ENCODE results near the gene RHBDL1.

RHBDL1 gene

GRCh38 chr16:662095-662494 is 13.4 kb upstream of the RHBDL1 start:
- TF ChIP-seq ZFHX2 (tag by site-specific recombination; conservative IDR thresholded peaks at IDR 0.05) (0 out of 2 replicates have a peak, but pooled peaks have one; percentile 15), EGR2 (tag by site-specific recombination; IDR thresholded peaks at IDR 0.05; ENCODE audit: low read depth) (peak; percentile 22; the same call in 1 of the 2 replicates), INSM2 (tag by site-specific recombination; IDR thresholded peaks at IDR 0.05) (no peak)
- CTCF ChIA-PET, result interaction anchor here (0.5 to 0.9 kb wide), 4 partner anchors 13 to 758 kb away, joined by 3 to 4 read pairs (median 4); partner anchors contain the start of gene WDR90
- H3K27ac ChIP-seq (ENCODE audit: extremely low read depth, low read depth, low read length), result no peak overlapping the region
- no peak overlapping the region for H3K4me3 ChIP-seq (ENCODE audit: low read depth, low read length)
- no peaks in the 10 kb centered on the region for H3K9me3 ChIP-seq (ENCODE audit: control insufficient read depth, insufficient read depth, low read depth, low read length)
- H3K4me1 ChIP-seq (ENCODE audit: control insufficient read depth, insufficient read depth, low read length), result peaks cover 3% of the 10 kb centered on the region; the same call in 1 of the 2 replicates
- POLR2A ChIA-PET, result interaction anchor here (1.2 kb wide), 1 partner anchor 14 kb away, joined by 4 read pairs; the partner anchor contains the start of gene RHBDL1
- peaks cover 0 to 56% of the 10 kb centered on the region in 2 experiments; a peak in 2 of 3 replicates for H3K36me3 ChIP-seq (ENCODE audit: control insufficient read depth in 2 of 2, insufficient read depth in 1 of 2, low read length in 2 of 2)

- TF ChIP-seq, protein P1, sequence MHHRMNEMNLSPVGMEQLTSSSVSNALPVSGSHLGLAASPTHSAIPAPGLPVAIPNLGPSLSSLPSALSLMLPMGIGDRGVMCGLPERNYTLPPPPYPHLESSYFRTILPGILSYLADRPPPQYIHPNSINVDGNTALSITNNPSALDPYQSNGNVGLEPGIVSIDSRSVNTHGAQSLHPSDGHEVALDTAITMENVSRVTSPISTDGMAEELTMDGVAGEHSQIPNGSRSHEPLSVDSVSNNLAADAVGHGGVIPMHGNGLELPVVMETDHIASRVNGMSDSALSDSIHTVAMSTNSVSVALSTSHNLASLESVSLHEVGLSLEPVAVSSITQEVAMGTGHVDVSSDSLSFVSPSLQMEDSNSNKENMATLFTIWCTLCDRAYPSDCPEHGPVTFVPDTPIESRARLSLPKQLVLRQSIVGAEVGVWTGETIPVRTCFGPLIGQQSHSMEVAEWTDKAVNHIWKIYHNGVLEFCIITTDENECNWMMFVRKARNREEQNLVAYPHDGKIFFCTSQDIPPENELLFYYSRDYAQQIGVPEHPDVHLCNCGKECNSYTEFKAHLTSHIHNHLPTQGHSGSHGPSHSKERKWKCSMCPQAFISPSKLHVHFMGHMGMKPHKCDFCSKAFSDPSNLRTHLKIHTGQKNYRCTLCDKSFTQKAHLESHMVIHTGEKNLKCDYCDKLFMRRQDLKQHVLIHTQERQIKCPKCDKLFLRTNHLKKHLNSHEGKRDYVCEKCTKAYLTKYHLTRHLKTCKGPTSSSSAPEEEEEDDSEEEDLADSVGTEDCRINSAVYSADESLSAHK (tag by site-specific recombination; IDR thresholded peaks at IDR 0.05), result no peak
- no peak for TF ChIP-seq ZNF561 (tag by site-specific recombination; IDR thresholded peaks at IDR 0.05; ENCODE audit: borderline replicate concordance)
- TF ChIP-seq, protein P2, sequence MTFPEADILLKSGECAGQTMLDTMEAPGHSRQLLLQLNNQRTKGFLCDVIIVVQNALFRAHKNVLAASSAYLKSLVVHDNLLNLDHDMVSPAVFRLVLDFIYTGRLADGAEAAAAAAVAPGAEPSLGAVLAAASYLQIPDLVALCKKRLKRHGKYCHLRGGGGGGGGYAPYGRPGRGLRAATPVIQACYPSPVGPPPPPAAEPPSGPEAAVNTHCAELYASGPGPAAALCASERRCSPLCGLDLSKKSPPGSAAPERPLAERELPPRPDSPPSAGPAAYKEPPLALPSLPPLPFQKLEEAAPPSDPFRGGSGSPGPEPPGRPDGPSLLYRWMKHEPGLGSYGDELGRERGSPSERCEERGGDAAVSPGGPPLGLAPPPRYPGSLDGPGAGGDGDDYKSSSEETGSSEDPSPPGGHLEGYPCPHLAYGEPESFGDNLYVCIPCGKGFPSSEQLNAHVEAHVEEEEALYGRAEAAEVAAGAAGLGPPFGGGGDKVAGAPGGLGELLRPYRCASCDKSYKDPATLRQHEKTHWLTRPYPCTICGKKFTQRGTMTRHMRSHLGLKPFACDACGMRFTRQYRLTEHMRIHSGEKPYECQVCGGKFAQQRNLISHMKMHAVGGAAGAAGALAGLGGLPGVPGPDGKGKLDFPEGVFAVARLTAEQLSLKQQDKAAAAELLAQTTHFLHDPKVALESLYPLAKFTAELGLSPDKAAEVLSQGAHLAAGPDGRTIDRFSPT (tag by site-specific recombination; IDR thresholded peaks at IDR 0.05), result peak; percentile 71; the same call in 1 of the 2 replicates
- Histone ChIP-seq H3K4me3 (ENCODE audit: low read depth, low read length) (no peak overlapping the region), H3K4me1 (ENCODE audit: control insufficient read depth, insufficient read depth, low read length) (peaks cover 3% of the 10 kb centered on the region; the same call in 1 of the 2 replicates), H3K9me3 (ENCODE audit: control insufficient read depth, insufficient read depth, low read depth, low read length) (no peaks in the 10 kb centered on the region), H3K27ac (ENCODE audit: extremely low read depth, low read depth, low read length) (no peak overlapping the region), H3K36me3 (ENCODE audit: control insufficient read depth in 2 of 2, insufficient read depth in 1 of 2, low read length in 2 of 2) (peaks cover 0 to 51% of the 10 kb centered on the region in 2 experiments; a peak in 2 of 3 replicates)
- CTCF ChIA-PET, result interaction anchor here (0.7 to 0.9 kb wide), 2 partner anchors 44 to 271 kb away, joined by 3 to 4 read pairs; no protein-coding TSS in a partner anchor
- POLR2A ChIA-PET, result interaction anchor here (1.2 kb wide), 1 partner anchor 13 kb away, joined by 4 read pairs; the partner anchor contains the start of gene RHBDL1
These were observed 12.9 kb upstream of the RHBDL1 start for GRCh38 chr16:662597-662996.

GRCh38 chr16:666572-666971 is 8.9 kb upstream of the RHBDL1 start:
- CTCF ChIA-PET, result interaction anchor here (0.8 to 1.1 kb wide), 2 partner anchors 10 kb away, joined by 4 to 6 read pairs; no protein-coding TSS in a partner anchor
- Histone ChIP-seq H3K27ac (ENCODE audit: extremely low read depth, low read depth, low read length) (no peak overlapping the region), H3K4me3 (ENCODE audit: low read depth, low read length) (no peak overlapping the region), H3K4me1 (ENCODE audit: control insufficient read depth, insufficient read depth, low read length) (no peaks in the 10 kb centered on the region), H3K9me3 (ENCODE audit: control insufficient read depth, insufficient read depth, low read depth, low read length) (no peaks in the 10 kb centered on the region), H3K36me3 (ENCODE audit: control insufficient read depth in 2 of 2, insufficient read depth in 1 of 2, low read length in 2 of 2) (peaks cover 0 to 60% of the 10 kb centered on the region in 2 experiments; a peak in 2 of 3 replicates)
- TF ChIP-seq ZSCAN23 (tag by site-specific recombination; IDR thresholded peaks at IDR 0.05) (no peak), ZBTB1 (tag by site-specific recombination; IDR thresholded peaks at IDR 0.05) (no peak), ZNF404 (tag by site-specific recombination; IDR thresholded peaks at IDR 0.05) (no peak), ZNF560 (tag by site-specific recombination; IDR thresholded peaks at IDR 0.05; ENCODE audit: borderline replicate concordance) (no peak), MEIS1 (CRISPR knock-in tag; IDR thresholded peaks at IDR 0.05; ENCODE audit: borderline replicate concordance) (no peak), ZNF335 (tag by site-specific recombination; conservative IDR thresholded peaks at IDR 0.05) (no peak), ZNF155 (tag by site-specific recombination; IDR thresholded peaks at IDR 0.05) (no peak), ZNF521 (tag by site-specific recombination; IDR thresholded peaks at IDR 0.05) (no peak), ZNF514 (tag by site-specific recombination; IDR thresholded peaks at IDR 0.05) (no peak), ZNF529 (tag by site-specific recombination; IDR thresholded peaks at IDR 0.05; ENCODE audit: insufficient replicate concordance) (no peak), ZNF114 (tag by site-specific recombination; IDR thresholded peaks at IDR 0.05) (no peak), PRDM1 (tag by site-specific recombination; IDR thresholded peaks at IDR 0.05) (no peak), ZNF544 (tag by site-specific recombination; IDR thresholded peaks at IDR 0.05) (no peak)
- TF ChIP-seq, protein P3, sequence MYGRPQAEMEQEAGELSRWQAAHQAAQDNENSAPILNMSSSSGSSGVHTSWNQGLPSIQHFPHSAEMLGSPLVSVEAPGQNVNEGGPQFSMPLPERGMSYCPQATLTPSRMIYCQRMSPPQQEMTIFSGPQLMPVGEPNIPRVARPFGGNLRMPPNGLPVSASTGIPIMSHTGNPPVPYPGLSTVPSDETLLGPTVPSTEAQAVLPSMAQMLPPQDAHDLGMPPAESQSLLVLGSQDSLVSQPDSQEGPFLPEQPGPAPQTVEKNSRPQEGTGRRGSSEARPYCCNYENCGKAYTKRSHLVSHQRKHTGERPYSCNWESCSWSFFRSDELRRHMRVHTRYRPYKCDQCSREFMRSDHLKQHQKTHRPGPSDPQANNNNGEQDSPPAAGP (tag by site-specific recombination; IDR thresholded peaks at IDR 0.05), result no peak
- POLR2A ChIA-PET, result interaction anchor here (2.8 to 6.7 kb wide), 2 partner anchors 10 to 14 kb away, joined by 10 to 57 read pairs; partner anchors contain the start of genes RHBDL1 and STUB1
